ENCODE data around the gene SLC22A7. TPM values are rescaled to one million over a fixed set of nuclear protein-coding genes. Genes with fewer than 3 reads are reported as not detected.

The SLC22A7 gene
- total RNA-seq, 1 experiment from 2014 or later = not detected

DNA sequence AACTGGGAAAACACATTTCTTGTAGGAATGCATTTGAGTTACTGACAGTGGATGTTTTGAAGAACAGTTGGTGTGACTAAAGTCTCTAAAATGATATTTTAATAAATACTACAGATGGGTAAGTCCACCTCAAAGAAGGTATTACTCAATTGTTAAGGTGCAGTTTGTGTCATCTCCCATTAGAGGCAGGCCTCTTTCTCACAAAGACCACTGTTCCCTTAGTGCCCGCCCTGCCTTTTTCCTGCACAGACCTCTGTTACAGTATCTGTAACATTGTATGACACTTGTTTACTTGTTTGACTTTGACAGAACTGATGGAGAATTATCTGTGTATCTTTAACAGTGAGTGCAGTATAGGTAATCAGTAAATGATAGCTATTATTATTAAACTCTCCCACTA, 15.8 kb downstream of the SLC22A7 start:
- Histone ChIP-seq H4K20me1 (ENCODE audit: insufficient read depth) (no peaks in the 10 kb centered on the region), H3K9me2 (ENCODE audit: insufficient read depth) (no peaks in the 10 kb centered on the region), H3K4me3 (no peak overlapping the region), H3K27me3 (ENCODE audit: insufficient read depth, low read depth) (no peaks in the 10 kb centered on the region), H3K79me2 (ENCODE audit: low read depth) (no peaks in the 10 kb centered on the region), H3K27ac (no peak overlapping the region), H3K36me3 (ENCODE audit: low read depth) (no peaks in the 10 kb centered on the region), H3K4me1 (replicated peaks; ENCODE audit: insufficient read depth) (peaks cover 15% of the 10 kb centered on the region), H2AFZ (no peak overlapping the region), H3F3A (ENCODE audit: insufficient read depth, low read depth) (no peaks in the 10 kb centered on the region), H3K9me3 (ENCODE audit: insufficient read depth, low read depth) (no peaks in the 10 kb centered on the region), H3K4me2 (no peak overlapping the region)
- POLR2A ChIA-PET (ENCODE audit: unreplicated experiment) = no interaction called here
- no TSS peak for BruUV-seq (replicated peaks)
- CTCF ChIA-PET = interaction anchor here (0.6 kb wide), 1 partner anchor 190 kb away, joined by 5 read pairs; no protein-coding TSS in a partner anchor
- intact Hi-C loops (cut with micrococcal nuclease; ENCODE audit: unreplicated experiment) = no loop called here
- no peak for DNase-seq
- TF ChIP-seq CTCF (conservative IDR thresholded peaks at IDR 0.05) (no peak), EZH2 (IDR thresholded peaks at IDR 0.05; ENCODE audit: low read depth) (no peak)

DNA sequence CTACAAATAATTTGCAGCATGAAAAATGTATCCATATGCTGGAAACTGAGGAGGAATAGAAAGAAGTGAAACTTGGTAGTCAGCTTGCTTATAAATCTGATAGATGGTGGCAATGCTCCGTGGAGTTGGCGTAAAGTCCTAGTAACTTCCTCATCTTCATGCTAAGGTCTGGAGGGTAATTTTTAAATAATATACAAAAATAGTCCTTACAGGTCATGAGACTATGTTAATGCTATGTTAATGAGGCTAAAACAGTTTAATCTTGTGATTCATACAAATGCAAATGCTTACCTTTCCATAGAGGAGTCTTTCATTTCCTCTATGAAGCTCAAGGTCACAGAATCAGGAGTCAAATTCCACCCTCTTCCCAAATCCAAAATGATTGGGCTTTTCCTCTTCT, 20.0 kb downstream of the SLC22A7 start:
- BruUV-seq (replicated peaks) = no TSS peak
- no peaks in the 10 kb centered on the region for H3F3A ChIP-seq (ENCODE audit: insufficient read depth, low read depth)
- DNase-seq = no peak
- no peaks in the 10 kb centered on the region for H3K27me3 ChIP-seq (ENCODE audit: insufficient read depth, low read depth)
- ChIA-PET POLR2A (ENCODE audit: unreplicated experiment) (no interaction called here), CTCF (interaction anchor here (0.6 kb wide), 1 partner anchor 10 kb away, joined by 3 read pairs; the partner anchor contains the start of gene CRIP3)
- intact Hi-C loops (cut with micrococcal nuclease; ENCODE audit: unreplicated experiment) = no loop called here
- no peak for TF ChIP-seq EZH2 (IDR thresholded peaks at IDR 0.05; ENCODE audit: low read depth)
- no peak for TF ChIP-seq CTCF (conservative IDR thresholded peaks at IDR 0.05)
- H3K27ac ChIP-seq = no peak overlapping the region
- no peaks in the 10 kb centered on the region for H3K9me2 ChIP-seq (ENCODE audit: insufficient read depth)
- H2AFZ ChIP-seq = no peak overlapping the region
- H4K20me1 ChIP-seq (ENCODE audit: insufficient read depth) = no peaks in the 10 kb centered on the region
- H3K9me3 ChIP-seq (ENCODE audit: insufficient read depth, low read depth) = no peaks in the 10 kb centered on the region
- H3K79me2 ChIP-seq (ENCODE audit: low read depth) = no peaks in the 10 kb centered on the region
- H3K4me2 ChIP-seq = no peak overlapping the region
- no peaks in the 10 kb centered on the region for H3K36me3 ChIP-seq (ENCODE audit: low read depth)
- no peak overlapping the region for H3K4me3 ChIP-seq
- H3K4me1 ChIP-seq (replicated peaks; ENCODE audit: insufficient read depth) = no peaks in the 10 kb centered on the region

DNA sequence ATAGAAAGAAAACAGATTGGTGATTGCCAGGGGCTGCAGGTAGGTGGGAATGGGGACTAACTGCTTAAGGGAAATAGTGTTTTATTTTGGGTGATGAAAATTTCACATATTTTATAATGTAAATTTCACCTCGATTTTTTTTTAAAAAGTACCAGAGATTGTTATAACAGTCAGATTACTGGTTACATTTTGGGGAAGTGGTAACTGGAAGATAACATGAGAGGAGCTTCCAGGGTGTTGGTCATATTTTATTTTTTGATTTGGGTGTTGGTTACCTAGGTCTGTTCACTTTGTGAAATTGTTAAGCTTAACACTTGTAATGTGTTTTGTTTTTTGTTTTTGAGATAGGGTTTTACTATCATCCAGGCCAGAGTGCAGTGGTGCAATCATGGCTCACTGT, 27.8 kb downstream of the SLC22A7 start:
- H3K36me3 ChIP-seq (ENCODE audit: low read depth) = no peaks in the 10 kb centered on the region
- no peaks in the 10 kb centered on the region for H3F3A ChIP-seq (ENCODE audit: insufficient read depth, low read depth)
- H3K4me2 ChIP-seq = no peak overlapping the region
- CTCF ChIA-PET = no interaction called here
- no peak overlapping the region for H2AFZ ChIP-seq
- H3K79me2 ChIP-seq (ENCODE audit: low read depth) = no peaks in the 10 kb centered on the region
- no TSS peak for BruUV-seq (replicated peaks)
- H3K9me2 ChIP-seq (ENCODE audit: insufficient read depth) = no peaks in the 10 kb centered on the region
- H3K27ac ChIP-seq = no peak overlapping the region
- no peaks in the 10 kb centered on the region for H3K9me3 ChIP-seq (ENCODE audit: insufficient read depth, low read depth)
- no peaks in the 10 kb centered on the region for H3K27me3 ChIP-seq (ENCODE audit: insufficient read depth, low read depth)
- peaks cover 14% of the 10 kb centered on the region for H3K4me1 ChIP-seq (replicated peaks; ENCODE audit: insufficient read depth)
- no peak overlapping the region for H3K4me3 ChIP-seq
- POLR2A ChIA-PET (ENCODE audit: unreplicated experiment) = no interaction called here
- TF ChIP-seq CTCF (conservative IDR thresholded peaks at IDR 0.05) (no peak), EZH2 (IDR thresholded peaks at IDR 0.05; ENCODE audit: low read depth) (no peak)
- DNase-seq = no peak
- intact Hi-C loops (cut with micrococcal nuclease; ENCODE audit: unreplicated experiment) = loop anchor here (10.0 kb wide), 1 partner anchor 421 kb away; no protein-coding TSS in a partner anchor
- H4K20me1 ChIP-seq (ENCODE audit: insufficient read depth) = no peaks in the 10 kb centered on the region

All from PC-9 (cell line).